NOMO-1 (cell line): ENCODE measurements around the gene PLK1.
"Not testable (repeated sequence)": the region's sequence is repeated elsewhere in the genome, so short reads cannot be mapped to it uniquely, and the experiment has no call there.

Experiments used
- DNase-seq, 2 experiments: peaks; one replicate each; lab custom pipeline; 2025; ENCODE audit not compliant: unreplicated experiment in 2 of 2; lab: John Stamatoyannopoulos, UW

PLK1 gene

GRCh38 chr16:23706439-23706838, 27.8 kb downstream of the PLK1 start:
- no peak for DNase-seq

DNA sequence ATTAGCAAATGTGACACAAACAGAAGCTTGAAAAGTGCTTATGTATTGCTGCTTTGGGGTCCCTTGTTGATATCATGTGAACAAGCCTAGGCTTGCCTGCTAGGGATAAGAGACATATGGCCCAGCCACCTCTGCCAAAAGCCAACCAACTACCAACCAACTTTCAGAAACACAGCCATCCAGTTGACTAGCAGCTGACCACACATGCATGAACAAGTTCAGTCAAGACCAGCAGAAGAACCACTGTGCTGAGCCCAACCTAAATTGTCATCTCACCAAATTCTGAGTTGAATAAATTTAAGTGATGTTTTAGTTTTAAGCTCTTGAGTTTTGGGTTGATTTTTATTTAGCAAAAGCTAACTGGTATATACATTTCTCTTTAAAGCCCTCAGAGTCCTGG, 30.8 kb downstream of the PLK1 start:
- DNase-seq = no peak

- no peak for DNase-seq
Observed at GRCh38 chr16:23710008-23710407, 31.3 kb downstream of the PLK1 start.

DNA sequence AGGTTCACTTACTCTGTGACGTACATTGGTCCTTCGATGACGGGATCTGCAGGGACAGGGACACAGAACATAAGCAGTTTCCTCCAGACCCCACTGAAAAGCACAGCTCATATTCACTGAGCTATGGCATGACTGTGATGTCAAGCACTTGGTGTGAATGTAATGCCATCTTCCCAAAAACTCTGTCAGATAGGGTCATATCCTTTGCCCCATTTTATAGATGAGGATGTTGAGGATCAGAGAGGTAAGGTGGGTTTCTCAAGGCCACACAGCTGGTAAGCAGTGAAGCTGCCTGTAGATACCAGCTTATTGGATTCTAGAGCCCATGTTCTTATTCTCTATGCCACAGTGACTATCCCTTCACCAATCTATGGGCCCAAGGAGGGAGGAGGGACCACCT, 31.8 kb downstream of the PLK1 start:
- DNase-seq = no peak

- no peak for DNase-seq
Observed at GRCh38 chr16:23711785-23712184, 33.1 kb downstream of the PLK1 start.

- DNase-seq = no peak
Observed at GRCh38 chr16:23712976-23713375, 34.3 kb downstream of the PLK1 start, which contains the start of gene ERN2. Gene ERN2 (minus strand): TSS chr16:23713222. CDS start chr16:23713187, 35 bp downstream.

- no peak for DNase-seq
Observed at GRCh38 chr16:23716484-23716883, 37.8 kb downstream of the PLK1 start.

DNA sequence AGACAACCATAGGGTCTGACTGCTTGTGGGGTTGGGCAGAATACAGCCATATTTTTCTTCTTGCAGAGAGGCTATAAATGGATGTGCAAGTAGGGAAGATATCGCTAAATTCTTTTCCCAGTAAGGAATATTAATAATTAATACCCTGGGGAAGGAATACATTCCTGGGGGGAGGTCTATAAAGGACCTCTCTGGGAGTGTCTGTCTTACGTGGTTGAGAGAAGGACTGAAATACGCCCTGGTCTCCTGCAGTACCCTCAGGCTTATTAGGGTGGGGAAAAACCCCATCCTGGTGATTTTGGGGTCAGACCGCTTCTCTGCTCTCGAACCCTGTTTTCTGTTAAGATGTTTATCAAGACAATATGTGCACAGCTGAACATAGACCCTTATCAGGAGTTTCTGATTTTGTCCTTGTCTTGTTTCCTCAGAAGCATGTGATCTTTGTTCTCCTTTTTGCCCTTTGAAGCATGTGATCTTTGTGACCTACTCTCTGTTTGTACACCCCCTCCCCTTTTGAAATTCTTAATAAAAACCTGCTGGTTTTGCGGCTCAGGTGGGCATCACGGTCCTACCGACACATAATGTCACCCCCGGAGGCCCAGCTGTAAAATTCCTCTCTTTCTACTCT, 44.0 kb downstream of the PLK1 start:
- not testable (repeated sequence) for DNase-seq

DNA sequence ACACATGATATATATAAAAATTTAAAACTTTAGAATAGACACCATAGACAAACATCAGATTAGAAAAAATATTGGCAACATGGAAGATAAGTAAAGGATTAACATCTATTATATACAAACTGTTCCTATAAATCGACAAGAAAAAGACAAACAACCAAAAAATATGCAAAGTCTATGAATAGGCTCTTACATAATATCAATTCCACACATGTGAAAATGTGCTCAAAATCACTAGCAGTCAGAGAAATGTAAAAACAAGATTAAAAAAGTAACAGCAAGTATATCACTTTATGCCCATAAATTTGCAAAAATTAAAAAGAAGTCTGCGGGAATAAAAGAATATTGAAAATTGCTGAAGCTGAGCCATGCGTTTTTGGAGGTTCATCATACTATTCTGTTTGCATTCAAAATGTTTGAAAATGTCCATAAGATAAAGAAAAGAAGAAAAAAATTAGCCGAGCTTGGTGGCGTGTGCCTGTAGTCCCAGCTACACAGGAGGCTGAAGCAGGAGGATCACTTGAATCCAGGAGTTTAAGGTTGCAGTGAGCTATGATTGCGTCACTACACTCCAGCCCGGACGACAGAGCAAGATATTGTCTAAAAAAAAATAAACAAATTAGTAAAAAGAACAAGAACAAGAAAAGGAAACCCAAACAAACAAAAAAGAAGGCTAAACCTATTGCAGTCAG, 45.6 kb downstream of the PLK1 start:
- DNase-seq = no peak

- no peak for DNase-seq
Observed at GRCh38 chr16:23724785-23725131, 46.1 kb downstream of the PLK1 start.

DNA sequence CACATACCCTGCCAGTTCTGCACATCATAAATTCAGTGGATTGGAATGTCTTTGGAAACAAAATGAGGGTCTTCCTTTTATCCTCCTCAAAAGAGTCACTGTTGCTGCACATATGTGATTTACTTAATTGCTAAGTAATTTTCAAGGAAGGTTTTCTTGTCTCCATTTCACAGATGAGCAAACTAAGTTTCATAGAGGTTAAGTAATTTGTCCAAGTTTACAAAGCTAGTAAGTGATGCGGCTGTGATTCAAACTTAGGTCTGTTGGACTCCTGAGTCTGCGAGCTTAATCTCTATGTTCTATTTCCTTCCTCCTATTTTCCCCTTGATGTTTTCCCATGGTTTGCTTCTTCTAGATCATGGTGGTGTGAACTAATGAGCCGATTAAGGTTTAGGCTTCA, 48.0 kb downstream of the PLK1 start:
- no peak for DNase-seq

DNA sequence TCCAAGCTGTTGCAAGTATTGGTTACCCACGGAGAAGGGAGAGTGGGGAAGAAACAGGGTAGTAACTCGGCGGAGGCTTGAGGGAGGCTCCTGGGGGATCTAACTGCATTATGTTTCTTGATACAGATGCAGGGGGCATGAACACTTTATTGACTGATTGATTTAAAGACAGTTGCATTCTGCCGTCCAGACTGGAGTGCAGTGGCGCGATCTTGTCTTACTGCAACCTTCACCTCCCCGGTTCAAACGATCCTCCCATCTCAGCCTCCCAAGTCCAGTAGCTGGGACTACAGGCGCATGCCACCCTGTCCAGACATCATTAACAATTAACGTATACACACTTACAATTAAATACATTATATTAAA, 49.4 kb downstream of the PLK1 start:
- no peak for DNase-seq

GRCh38 chr16:23729503-23730424, 51.1 kb downstream of the PLK1 start:
- peak in 1 of 2 experiments; percentile 5 for DNase-seq

DNA sequence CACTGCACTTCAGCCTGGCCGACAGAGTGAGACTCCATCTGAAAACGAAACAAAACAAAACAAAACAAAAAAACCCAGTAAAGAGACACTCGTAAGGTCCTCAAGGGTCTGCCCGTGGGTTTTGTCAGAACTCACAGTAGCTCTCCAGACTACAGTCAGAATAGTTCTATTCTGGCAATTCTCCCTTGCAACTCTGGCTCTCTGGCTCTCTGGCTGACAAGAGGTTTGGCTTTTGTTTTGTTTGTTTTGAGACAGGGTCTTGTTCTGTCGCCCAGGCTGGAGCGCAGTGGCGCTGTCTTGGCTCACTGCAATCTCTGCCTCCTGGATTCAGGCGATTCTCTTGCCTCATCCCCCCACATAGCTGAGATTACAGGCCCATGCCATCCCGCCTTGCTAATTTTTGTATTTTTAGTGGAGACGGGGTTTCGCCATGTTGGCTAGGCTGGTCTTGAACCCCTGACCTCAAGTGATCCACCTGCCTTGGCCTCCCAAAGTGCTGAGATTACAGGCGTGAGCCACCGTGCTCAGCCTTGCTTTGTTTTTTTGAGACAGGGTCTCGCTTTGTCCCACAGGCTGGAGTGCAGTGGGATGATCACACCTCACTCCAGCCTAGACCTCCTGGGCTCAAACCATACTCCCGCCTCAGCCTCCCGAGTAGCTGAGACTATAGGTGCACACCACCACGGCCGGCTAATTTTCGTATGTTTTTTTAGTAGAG, 55.6 kb downstream of the PLK1 start:
- no peak for DNase-seq

DNA sequence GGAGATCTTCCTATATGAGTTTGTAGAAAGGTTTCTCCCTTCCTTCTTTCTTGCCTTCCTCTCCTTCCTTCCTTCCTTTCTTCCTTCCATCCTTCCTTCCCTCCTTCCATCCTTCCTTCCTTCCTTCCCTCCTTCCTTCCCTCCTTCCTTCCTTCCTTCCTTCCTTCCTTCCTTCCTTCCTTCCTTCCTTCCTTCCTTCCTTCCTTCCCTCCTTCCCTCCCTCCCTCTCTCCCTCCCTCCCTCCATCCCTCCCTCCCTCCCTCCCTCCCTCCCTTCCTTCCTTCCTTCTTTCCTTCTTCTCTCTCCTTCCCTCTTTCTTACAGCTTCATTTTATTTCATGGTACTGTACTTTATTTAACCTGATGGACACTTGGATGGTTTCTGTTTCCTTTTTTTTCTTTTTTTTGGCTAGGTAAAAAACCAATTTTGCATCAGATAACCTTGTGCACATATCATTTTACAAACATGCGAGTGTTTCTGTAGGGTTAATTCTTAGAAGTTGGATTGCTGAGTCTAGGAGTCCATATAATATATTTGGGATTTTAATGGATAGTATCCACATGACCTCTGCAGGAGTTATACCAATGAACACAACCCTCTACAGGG, 58.8 kb downstream of the PLK1 start:
- DNase-seq = not testable (repeated sequence)

DNA sequence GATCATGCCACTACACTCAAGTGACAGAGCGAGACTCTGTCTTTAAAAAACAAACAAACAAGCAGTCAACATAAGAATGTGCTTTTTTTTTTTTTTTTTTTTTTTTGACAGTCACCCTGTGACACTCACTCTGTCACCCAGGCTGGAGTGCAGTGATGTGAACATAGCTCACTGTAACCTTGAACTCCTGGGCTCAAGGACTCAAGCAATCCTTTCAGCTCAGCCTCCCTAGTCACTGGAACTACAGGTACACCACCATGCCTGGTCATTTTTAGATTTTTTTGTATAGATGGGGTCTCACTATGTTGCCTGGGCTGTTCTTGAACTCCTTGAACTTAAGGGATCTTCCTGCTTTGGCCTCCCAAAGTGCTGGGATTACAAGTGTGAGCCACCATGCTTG, 60.8 kb downstream of the PLK1 start:
- DNase-seq = no peak
